GM12892 (cell line): ENCODE results near the gene CCDC85C.

Experiments used
- POLR2A ChIP-seq: IDR thresholded peaks from 2 replicates; pipeline ENCODE4 v1.6.1; 2011; ENCODE audit warnings: low read depth, low read length, control low read depth
- TAF1 ChIP-seq: IDR thresholded peaks from 2 replicates; pipeline ENCODE4 v1.6.1; 2011; ENCODE audit warnings: low read depth, mild to moderate bottlenecking, control low read depth, low read length, borderline replicate concordance

DNA sequence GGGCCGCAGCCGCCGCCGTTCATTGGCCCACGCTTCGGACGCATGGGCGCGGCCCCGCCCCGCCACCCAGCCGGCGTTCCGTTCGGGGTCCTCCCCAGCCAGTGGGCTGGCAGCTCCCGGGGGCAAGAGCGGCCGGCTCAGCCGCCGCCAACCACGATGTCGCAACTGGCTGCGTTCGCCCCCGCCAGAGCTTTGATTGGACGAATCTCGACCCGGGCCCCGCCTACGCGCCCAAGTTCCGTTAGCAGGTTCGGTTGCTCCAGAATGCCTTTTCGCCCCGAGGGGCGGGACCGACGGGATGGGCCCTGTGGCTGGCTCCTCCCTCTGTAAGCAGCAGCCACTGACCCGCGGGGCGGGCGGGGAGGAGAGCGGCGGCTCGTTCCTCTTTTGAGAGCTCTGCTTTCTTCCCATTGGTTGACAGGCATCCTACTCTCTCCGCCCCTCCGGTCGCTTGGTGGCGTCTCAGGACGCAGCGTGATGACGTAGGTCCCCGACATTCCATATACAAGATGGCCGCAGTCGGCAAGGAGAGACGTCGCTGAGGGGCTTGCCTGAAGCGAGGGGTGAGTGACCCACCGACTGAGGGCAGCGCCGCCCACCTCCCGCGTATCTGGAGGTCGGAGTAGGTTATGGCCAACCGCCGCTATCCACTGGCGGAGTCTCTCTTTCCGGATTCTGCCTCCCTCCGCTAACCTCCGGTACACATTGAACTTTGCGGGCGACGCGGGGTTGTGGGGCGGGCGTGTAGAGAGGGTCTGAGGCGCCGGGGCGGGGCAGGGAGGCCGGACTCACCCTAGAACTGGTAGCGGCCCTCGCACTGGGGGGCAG lies 122.9 kb downstream of the CCDC85C start, which contains the start of gene CCNK:
- TF ChIP-seq POLR2A: peak; percentile 92
- TF ChIP-seq TAF1: peak; percentile 89
